HG03103 (cell line): ENCODE results near the gene MAF.

Experiments used
- ATAC-seq: cut with Tn5 transposase; IDR thresholded peaks from one replicate; pipeline ENCODE4 v1.9.1; 2021; ENCODE audit warnings: low read depth; ENCODE audit not compliant: unreplicated experiment

MAF gene

DNA sequence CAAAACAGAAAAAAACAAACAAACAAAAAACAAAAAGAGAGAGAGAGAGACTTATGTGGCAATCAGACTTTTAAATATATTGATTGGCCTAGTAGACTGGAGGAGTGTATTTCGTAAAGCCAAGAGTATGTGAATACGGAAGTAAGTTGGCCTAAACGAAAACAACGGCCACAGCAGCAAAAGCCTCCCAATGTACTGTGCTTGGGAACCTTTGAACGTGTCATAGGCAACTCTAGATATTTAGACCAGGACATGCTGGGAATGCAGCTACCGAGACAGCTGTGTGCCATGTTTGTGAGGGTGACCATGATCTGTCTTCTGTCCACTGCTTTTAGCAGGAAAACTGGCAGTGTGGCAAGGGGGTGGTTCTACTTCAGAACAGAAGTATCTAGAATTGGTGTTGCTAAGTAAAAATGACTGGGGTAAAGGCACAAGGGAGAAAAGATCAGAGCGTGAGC lies 7.4 kb downstream of the MAF start:
- ATAC-seq = no peak

DNA sequence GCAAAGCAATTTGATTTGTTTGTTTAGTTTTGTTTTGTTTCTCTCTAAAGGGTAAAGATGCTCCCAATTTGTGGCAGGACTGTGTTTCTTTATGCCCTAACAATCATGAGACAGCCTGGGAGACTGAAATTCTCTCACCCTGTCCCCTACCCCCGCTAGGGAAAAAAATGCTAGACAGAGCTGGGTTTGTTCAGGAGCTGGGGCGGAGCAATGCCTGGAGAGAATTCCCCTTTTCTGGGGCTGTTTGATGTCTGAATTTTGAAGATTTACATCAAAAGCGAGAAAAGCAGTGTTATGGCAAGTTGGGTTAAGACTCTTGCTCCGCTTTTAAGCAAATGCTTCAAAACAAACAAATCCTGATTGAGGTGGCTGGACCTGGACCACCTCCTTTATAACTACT lies 8.4 kb downstream of the MAF start:
- no peak for ATAC-seq

DNA sequence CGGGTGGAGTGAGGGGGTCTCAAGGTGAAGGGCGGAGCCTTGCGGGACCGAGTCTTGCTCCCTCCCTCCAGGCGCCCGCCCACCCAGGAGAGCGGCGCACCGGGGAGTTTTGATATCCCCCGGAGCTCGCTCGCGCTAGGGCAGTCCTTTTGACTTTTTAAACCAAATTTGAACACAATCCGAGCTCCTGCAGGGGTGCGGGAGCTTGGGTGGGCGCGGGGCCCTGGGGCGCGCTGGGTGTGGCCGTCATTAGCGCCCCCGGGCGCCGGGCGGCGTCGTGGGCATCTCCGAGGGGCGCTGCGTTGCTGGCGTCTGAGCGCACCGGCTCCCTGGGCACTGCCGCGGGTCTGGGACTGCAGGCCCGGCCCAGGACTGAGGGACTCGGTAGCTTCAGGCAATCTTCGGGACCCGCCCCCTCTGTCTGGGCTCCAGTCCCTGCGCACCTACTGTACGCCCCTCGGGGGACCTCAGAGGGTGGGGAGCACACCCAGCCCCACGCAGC lies 10.9 kb downstream of the MAF start:
- no peak for ATAC-seq

DNA sequence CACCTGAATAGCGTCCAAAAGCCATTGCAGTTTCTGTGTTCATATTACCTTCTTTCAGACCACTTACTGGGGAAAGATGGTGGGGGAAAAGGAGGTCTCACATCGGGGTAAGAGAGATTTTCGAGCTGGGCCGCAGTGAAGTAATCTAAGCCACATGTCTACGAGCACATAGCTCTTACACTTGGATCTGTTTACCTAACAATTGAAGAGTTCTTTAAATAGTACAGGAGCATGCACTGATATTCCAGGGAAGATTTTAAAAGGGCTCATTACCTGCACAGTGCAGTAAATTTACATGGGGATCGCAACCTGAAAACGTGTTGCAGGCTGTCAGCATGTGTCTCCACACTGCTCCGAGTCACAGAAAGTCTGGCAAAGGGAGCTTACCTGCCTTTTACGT lies 12.6 kb downstream of the MAF start:
- ATAC-seq = no peak

DNA sequence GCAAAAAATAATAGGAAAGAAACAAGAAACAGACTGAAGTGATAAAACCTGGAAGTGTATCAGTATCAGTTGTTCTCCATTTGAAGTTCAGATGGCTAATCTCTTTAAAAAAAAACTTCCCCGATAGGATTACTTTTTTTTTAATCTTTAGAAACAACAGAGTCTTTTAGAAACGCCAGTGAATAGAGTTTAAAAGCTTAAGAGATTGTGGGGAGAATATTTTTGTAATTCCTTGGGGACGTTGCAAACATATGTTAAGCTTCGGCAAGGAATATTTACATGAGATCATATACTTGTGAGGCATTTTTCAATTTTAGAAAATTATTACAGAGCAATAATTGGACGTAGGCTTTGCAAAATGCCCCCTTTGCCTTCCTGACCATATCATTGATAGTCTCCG lies 13.2 kb downstream of the MAF start:
- no peak for ATAC-seq

DNA sequence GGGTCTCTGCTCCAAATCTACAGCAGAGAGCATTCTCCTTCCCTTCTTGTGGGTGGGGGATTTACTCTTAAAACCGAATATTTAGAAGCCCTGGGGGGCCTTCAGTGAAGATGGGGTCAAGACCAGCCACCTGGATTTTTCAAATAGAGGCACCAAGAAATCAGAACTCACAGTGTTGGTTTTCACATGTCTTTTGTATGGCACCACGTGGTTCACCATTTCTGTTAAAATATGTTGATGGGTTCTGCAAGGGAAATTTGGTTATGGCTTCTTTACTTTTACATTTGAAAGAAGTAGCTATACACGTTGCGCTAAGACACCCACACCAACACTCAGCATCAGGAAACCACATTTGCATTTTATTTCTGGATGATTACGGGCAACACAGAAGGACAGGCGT lies 17.7 kb downstream of the MAF start:
- no peak for ATAC-seq

DNA sequence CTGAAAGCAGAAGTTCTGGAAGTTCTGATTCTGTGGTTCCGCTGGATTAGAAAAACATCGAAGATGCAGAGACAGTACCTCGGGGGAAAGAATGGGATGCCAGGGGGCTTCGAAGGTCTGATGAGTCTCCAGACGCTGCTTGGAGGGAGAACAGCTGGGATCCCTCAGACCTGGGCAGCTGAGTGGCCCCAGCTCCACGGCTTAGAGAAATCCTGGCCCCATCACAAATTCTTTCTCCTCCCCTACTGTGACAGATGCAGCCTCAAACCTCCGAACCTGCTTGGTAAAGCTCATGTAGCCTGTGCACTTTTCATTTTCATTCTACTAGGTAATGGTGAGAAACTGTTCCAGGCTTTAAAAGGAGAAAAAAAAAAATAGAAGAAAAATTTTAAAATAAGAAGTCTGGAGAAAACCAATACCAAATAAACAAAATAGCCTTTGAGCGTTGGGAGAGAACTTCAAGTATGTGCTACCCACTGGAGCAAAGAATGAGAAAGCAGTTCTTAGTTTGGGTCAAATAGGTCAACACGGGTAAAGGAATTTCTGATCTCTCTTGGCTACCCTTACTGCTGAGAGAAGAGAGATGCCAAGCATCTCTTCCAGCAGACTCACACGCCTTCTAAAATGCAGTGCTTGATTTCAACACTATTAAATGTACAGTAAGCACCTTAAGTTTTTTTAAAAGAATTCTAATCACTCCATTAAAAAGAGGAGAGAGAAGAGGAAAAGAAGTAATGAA lies 19.9 kb downstream of the MAF start:
- ATAC-seq = no peak

DNA sequence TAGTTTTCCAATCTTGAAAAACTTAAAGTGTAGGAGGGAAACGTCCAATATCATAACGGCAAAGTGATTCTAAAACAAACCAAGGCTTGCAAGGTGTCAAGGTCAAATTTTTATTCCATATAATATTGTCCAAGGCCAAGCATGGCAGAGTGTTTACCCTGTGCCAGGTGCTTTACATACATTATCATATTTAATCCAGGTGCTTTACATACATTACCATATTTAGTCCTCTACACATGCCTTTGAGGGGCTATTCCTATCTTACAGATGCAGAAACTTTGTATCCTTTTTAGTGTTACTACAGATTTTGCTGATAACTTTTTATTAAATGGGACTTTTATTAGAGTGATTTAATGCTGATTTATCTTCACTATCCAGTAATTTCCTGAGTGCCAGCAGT lies 23.9 kb downstream of the MAF start:
- no peak for ATAC-seq

DNA sequence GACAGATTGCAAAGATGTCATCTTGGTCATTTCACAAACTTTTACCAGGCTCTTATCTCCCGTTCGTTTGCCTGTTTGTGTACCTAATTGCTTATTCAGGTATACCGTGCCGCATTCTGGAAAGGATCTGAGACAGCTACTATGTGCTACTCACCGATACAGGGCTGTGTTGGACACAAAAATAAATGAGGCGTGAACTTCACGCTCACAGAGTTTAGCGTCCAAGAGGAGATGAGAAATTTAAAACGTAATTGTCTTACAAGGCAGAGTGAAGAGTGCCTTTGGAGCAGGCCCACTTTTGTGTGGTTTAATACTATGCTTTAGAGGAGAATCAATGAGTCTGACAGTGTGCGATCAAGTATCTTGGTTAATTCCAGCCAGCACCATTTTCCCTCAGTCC lies 26.7 kb downstream of the MAF start:
- ATAC-seq = no peak

DNA sequence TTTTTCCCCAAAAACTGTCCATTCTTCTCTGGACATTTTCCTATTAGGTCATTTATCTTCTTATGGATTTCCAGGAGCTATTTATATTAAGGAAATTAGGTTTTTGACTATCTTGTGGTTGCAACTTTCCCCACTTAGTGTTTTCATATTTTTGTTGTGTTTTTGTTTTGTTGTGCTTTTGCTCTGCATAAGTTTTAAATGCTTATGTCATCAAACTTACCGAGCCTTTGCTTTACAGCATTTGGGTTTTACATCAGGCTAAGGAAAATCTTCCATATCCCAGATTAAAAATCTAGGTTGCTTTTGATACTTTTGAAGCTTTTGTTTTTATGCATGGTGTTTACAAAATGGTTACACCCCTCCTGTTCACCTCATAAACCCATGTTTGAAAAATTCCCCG lies 27.5 kb downstream of the MAF start:
- ATAC-seq = no peak

DNA sequence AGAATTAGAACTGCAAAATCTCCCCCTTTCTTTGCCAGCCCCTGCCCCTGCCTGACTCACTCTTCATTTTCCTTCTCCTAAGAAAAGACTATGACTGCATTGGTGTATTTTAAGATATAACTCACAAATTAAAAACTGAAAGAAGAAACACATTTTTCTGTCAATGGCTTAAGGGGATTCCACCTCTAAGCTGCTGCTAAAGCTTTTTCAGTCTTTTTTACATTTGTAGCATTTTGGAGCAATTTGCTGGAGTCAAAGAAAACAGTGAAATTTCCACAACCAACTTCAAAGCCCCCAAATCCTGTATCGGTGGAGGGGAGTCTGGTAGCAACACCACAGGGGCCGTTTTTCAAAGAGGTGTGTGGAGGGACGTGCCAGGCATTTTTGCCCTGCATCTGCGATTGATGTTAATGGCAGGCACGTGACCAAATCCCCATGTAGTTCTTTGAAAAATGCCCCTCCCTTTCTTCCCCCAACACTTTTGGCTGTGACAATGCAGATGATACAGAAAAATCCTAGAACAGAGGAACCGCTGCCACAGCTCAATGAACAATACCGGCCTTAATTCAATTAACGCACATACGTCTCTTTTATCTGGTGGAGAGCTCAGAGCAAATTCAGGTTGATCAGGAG lies 28.5 kb downstream of the MAF start:
- ATAC-seq = no peak

DNA sequence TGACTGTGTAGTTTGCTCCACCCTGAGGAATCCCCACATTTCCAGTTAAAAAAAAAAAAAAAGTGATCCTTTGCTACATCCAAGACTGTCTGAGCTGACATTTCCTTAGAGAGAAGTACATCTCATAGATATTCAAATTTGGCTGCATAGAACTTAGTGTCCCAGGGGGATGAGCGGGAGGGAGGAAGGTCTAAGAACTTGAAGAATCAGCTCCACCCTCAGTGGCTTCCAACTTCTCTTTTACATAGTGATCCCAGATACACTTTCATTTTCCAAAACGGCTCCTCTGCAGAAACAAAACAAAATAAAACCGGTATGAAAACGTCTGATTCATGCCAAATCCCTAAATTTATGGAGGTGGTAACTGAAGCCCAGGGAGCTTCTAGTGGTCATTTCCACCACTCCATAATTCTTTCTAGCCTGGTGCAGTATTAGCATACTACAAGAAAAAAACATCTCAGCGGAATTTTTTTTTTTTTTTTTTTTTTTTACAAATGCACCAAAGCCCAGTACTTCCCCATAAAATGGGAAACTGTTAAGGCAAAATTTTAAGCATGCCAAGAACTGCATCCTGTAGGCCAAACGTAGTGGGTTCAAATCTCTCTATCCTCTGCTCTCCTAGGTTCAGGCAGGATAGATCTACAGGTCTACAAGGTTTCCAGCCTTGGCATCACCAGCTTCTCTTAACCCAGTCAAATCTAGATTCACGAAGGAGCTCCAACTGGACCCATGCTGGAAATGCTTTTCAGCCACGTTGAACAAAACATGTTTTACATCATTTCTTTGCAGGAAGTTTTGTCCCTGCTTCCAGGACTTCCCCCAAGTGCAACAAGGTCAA lies 29.3 kb downstream of the MAF start:
- no peak for ATAC-seq

DNA sequence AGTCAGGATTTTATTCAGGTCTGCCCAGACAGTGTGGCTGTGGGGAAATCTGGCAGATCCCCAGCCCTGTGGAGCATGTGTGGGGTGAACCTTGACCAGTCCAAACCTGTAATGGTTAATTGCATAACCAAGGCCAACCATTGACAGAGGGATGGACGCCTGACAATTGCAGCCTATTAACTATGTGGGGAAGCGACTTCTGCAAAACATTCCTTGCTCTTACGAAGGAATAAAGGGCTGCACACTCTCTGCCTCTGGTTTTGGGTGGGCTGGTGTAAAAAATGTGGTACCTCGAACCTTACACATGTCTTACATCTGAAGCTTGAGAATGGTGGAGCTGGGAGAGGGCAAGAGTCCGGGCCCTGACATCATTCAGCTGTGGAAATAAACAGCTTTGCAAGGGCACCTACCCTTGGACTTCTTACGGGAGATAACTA lies 35.8 kb downstream of the MAF start:
- ATAC-seq = no peak

DNA sequence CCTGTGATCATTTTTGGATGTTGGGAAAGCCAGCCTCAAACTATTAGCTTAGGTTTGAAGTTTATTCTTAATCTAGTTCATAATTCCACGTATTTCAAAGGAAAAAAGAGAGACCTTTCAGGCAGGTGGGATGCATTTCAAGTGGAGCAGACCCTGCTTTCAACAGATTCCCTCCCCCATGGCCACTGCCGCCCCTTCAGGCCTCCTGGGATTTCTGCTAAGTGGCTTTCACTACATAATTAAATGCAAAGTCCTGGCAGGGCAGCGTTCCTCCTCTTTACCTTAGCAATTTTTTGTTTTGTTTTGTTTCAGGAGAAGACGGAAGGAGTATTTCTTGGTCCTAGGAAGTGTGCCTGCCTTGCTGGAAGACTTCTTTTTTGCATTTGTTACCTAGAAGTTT lies 36.6 kb downstream of the MAF start:
- no peak for ATAC-seq

DNA sequence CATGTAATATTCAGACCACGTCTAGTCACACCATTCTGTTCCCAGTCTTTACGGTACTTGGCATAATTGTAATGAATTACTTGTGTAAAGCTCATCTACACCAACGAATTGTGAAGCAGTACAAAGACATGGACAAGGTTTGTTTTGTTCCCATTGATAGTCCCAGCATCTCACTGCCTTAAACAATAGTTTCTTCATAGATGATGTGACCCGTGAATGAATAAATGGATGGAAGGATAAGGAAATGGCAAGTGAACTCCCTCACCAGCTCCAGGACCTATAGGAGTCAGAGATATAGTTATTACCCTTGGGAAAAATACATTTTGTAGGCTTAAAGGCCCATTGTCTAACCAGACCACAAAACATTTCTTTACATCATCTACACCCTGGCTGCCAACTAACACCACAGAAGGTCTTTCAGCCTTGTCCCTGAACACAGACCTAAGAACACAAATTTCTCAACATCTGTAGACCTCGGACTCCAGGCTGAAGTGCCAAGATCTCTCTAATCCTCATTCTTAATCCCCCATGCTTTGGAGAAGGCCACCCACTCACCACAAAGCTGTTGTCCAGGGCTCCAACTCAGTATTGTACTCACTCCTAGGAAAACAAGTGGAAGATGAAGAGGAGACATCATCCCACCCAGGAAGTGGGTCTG lies 38.2 kb downstream of the MAF start:
- no peak for ATAC-seq

DNA sequence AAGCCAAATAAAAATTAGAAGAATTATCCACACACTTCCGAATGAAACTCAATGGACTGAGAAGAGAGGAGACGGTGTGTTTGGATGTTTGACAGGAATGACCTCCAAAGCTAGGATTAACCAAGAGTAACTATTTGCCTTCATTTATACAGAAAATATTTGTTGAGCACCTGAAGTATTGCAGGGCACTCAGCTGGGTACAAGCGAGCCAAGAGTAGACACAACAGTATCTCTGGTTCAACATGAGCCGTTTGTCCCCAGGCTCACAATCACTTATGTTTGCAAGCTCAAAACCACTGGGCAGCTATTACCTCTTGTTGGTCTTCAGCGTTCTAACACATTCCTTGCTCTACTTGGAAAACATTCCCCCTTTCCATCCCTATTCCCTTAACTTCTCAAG lies 38.8 kb downstream of the MAF start:
- no peak for ATAC-seq

DNA sequence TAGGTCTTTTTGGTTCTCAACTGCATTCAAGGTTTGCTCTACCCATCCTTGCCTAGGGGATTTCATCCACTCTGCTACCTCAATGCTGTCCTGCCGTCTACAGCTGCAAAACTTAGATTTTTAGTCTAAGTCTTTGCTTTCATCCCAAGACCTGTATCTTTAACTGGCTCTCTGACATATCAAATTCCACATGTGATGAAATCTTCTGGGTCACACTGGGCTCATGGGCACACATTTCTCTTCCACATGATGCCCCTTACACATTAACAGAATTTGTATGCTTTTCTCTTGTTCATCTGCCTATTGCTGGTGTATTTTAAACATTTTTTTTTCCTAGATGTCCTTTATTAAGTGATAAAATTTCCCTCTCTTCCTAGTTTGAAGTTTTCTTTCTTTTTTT lies 39.6 kb downstream of the MAF start:
- ATAC-seq = no peak

DNA sequence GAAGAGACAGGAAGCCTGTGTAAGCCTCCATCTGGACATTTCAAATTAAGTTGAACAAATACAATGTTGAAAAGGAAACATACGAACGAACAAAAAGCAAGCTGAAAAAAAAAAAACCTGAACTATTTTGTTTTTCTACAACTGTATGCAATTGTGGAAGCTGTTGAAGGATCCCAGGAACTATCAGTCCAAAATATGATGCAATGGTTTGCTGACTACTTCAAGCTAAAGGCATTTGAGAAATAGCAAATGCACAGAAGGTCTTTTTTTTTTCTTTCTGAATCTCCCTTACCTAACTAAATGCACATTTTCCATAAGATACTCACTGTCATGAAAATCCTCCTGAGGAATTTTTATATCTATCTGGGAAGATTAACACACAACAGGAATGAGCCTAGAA lies 40.2 kb downstream of the MAF start:
- no peak for ATAC-seq

DNA sequence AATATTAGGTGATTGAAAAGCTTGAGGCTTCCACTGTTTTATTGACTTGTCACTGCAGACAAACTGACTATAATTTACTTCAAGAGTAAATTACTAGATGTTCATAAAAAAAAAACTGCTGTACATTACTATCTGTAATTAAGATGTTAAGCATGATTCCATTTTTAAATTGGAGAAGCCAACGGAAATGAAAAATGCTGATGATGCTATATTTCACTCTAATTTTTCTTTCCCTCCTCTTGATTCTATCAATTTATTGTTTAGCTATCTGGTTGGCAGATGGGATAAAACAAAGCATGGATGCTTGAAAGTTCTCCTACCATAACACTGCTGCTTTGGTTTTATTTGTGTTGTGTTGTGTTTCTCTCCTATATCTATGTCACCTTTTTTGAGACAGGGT lies 41.0 kb downstream of the MAF start:
- ATAC-seq = no peak

DNA sequence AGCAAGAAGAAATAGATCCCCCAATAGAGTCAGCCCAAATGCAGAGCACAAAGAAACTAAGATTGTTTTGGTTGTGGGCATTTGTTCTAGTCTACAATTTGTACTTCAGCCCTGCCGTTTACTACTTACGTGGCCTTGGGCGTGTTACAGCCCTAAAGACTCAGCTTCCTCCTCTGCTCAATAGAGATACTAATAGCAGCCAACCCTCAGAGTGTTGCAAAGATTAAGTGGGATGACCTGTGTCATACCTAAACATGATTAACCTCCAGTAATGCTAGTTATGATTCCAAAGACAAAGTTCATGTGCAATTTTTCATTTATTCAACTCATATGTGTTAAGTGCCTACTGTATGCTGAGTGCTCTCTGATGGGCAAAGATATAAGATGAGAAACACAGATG lies 43.1 kb downstream of the MAF start:
- ATAC-seq = no peak

DNA sequence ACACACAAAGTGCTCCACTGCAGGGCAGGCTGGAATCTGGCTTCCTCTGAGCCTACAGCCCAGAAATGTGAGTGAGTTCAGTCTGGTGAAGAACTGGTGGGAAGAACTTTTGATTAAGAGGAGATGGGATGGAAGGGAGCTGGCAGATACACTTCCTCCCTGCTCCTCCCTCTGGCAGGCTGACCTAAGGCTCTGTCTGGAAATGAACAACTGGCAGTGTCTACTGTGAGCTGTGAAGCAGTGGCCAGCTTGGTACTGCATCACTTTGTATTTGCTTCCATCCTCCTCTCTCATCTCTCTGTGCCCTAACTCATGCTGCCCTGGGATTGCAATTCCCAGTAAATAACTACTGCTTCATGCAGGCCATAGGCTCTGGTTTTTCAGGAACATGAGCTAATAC lies 45.6 kb downstream of the MAF start:
- ATAC-seq = no peak
